ENCODE data around the gene DNASE2B. TPM values are rescaled to one million over a fixed set of nuclear protein-coding genes. Genes with fewer than 3 reads are reported as not detected.

Gene DNASE2B
- total and polyA plus RNA-seq, 9 donors, result 0.57 to 1.6 (median 1.2) TPM; not detected in 6

DNA sequence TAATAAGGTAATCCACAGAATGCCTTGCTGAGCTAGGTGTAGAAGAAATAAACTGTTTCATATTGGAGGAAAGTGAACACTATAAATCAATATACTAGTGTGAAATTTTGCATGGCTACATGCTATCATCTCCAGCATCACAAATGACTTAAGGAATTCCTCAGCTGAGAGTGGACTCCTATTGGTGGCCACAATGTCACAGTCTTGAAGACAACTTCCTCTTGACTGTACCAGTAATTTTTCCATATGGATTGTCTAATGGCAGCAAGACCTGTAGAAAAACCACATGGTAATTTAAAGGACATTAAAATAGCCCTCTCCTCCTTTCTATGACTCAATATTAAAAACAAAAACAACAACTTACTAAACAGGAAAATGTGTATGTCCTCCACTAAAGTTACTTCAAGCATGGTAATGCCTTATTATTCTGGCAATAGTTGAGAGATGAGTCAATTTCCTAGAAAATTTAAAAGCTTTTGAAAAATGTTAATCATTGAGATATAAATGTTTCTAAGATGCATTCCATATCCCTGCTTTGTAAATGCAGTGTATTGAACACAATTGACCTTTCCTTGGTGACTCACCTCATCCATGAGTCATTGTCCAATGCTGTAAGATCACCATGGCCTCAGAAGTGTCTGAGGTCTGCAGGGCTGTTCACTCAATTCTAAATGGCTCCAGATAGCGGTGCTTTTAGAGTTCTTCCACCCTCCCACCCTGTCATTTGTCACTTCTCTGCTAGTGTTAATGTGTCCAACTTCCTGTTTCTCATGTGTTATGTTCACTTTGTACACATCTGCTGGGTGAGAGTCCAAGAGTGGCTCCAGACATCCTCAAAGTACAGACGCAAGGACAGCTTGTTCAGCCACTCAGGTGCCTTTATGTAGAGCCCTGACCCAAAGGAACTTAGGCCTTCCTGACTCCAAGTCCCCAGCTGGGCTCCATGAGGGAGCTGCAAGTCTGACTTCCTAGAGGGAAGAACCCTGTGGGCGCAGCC, 32.8 kb upstream of the DNASE2B start:
- H3K4me1 ChIP-seq (ENCODE audit: insufficient read depth), result no peaks in the 10 kb centered on the region
- WGBS, 3 donors, result 48 to 50% (median 49%) methylated on average over 3 of the region's 3 CpGs
- H3K9me3 ChIP-seq, result no peaks in the 10 kb centered on the region
- no peaks in the 10 kb centered on the region for H3K27me3 ChIP-seq
- intact Hi-C loops (cut with DNase I), result no loop called here
- H3K36me3 ChIP-seq, result no peaks in the 10 kb centered on the region
- TF ChIP-seq CTCF (IDR thresholded peaks at IDR 0.05) (no peak), EP300 (IDR thresholded peaks at IDR 0.05) (no peak), POLR2A (IDR thresholded peaks at IDR 0.05) (no peak)
- no peak overlapping the region for H3K4me3 ChIP-seq
- no peak for DNase-seq
- no peak overlapping the region for H3K27ac ChIP-seq

DNA sequence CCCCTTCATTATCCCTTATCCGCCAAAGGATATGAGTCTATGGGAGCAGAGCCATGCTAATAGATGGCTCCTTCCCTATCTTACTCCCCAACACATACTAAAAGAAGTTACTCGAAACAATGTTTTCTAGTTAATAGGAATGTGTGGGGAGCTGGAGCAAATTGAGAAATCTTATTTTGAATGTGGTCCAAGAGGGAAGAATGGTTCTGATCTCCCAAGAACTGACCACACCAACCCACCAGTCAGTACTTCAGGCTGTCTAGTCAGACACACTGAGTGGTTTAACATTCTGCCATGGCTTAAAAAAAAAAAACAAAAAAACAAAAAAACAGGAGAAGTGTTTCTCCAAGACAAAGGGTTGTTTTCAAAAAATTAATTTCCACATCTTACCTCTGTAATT, 31.5 kb upstream of the DNASE2B start:
- TF ChIP-seq EP300 (IDR thresholded peaks at IDR 0.05), result no peak
- no peak for TF ChIP-seq POLR2A (IDR thresholded peaks at IDR 0.05)
- TF ChIP-seq CTCF (IDR thresholded peaks at IDR 0.05), result no peak
- H3K27ac ChIP-seq, result no peak overlapping the region
- H3K4me1 ChIP-seq (ENCODE audit: insufficient read depth), result no peaks in the 10 kb centered on the region
- H3K36me3 ChIP-seq, result no peaks in the 10 kb centered on the region
- no peaks in the 10 kb centered on the region for H3K27me3 ChIP-seq
- no peak overlapping the region for H3K4me3 ChIP-seq
- 31 to 47% (median 46%) methylated on average over 2 of the region's 2 CpGs for WGBS, 3 donors
- no peak for DNase-seq
- H3K9me3 ChIP-seq, result no peaks in the 10 kb centered on the region
- intact Hi-C loops (cut with DNase I), result no loop called here

DNA sequence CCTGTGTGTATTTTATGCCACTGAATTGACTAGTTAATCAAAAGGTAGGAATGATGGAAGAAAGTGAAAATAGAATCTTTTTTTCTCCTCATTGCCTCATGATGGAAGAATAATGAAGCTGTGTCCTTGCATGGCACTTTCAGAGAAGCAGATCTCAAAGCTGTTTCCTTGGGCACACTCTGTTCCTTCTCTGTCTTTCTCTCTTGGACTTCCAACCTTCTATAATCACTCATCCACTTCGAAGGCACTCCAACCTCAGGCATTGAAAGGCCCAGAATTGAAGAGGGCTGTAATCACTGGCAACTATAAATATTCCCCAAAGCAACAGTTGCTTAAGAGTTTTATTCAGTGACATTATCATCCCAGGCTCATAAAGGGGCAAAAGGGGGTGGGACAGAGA, 31.1 kb upstream of the DNASE2B start:
- H3K4me1 ChIP-seq (ENCODE audit: insufficient read depth), result no peaks in the 10 kb centered on the region
- TF ChIP-seq CTCF (IDR thresholded peaks at IDR 0.05), result no peak
- TF ChIP-seq POLR2A (IDR thresholded peaks at IDR 0.05), result no peak
- TF ChIP-seq EP300 (IDR thresholded peaks at IDR 0.05), result no peak
- no peak overlapping the region for H3K4me3 ChIP-seq
- H3K36me3 ChIP-seq, result no peaks in the 10 kb centered on the region
- 74 to 82% (median 81%) methylated on average over 1 of the region's 1 CpG for WGBS, 3 donors
- intact Hi-C loops (cut with DNase I), result no loop called here
- H3K9me3 ChIP-seq, result no peaks in the 10 kb centered on the region
- DNase-seq, result no peak
- no peaks in the 10 kb centered on the region for H3K27me3 ChIP-seq
- no peak overlapping the region for H3K27ac ChIP-seq

DNA sequence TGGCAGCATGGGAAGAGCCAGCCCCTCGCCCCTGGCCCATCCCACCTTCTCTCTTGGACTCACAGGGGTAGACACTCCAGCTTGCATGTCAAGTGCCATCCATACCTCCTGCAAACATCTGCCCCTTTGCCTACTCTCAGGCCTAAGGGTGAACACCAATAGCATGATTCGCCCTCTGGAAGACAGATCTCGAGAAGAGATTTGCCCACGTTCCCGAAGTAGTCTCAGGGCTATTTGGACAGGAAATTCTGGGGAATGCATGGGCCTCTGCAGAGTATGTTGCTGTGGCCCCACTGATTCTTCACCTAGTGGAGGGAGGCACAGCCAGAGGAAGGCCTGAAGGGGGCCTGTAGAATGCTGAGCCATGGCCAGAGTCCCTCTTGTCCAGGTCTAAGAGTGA, 29.8 kb upstream of the DNASE2B start:
- no peaks in the 10 kb centered on the region for H3K27me3 ChIP-seq
- H3K36me3 ChIP-seq, result no peaks in the 10 kb centered on the region
- DNase-seq, result no peak
- H3K4me3 ChIP-seq, result no peak overlapping the region
- WGBS, 3 donors, result 96 to 97% (median 96%) methylated on average over 5 of the region's 5 CpGs
- TF ChIP-seq POLR2A (IDR thresholded peaks at IDR 0.05), result no peak
- no peak for TF ChIP-seq EP300 (IDR thresholded peaks at IDR 0.05)
- TF ChIP-seq CTCF (IDR thresholded peaks at IDR 0.05), result no peak
- H3K4me1 ChIP-seq (ENCODE audit: insufficient read depth), result no peaks in the 10 kb centered on the region
- intact Hi-C loops (cut with DNase I), result no loop called here
- H3K9me3 ChIP-seq, result no peaks in the 10 kb centered on the region
- H3K27ac ChIP-seq, result no peak overlapping the region

Measured in ovary (tissue), 9 donors.